B cell (primary cell): ENCODE results near the gene UGT1A6. TPM values are rescaled to one million over a fixed set of nuclear protein-coding genes. Genes with fewer than 3 reads are reported as not detected.
"Not testable (repeated sequence)": the region's sequence is repeated elsewhere in the genome, so short reads cannot be mapped to it uniquely, and the experiment has no call there.

ENCODE experiments used
- ATAC-seq: fragments of 200-7000 bp; cut with Tn5 transposase; one replicate; pipeline ENCODE4 v1.10.0; 2021; ENCODE audit warnings: low read depth, mild to moderate bottlenecking, moderate number of reproducible peaks, moderate library complexity
- CTCF ChIA-PET: fragments of 350-600 bp; sonication (Branson Sonifier 250); formaldehyde crosslinking; loops from one replicate; lab custom pipeline; 2021; ENCODE audit warnings: antibody characterized with exemption, inconsistent platforms; lab: Charles Lee
- POLR2A ChIA-PET: fragments of 350-600 bp; sonication (Branson Sonifier 250); formaldehyde crosslinking; loops from one replicate; lab custom pipeline; 2021; ENCODE audit warnings: antibody characterized with exemption; lab: Charles Lee
- DNase-seq: peaks from one replicate; pipeline ENCODE4 v3.0.0; 2013
- H2AFZ ChIP-seq: 2 replicates; pipeline ENCODE4 v1.6.1; 2012; ENCODE audit warnings: mild to moderate bottlenecking, low read depth, low read length; ENCODE audit not compliant: insufficient read depth, poor library complexity, severe bottlenecking
- H3K27ac ChIP-seq, 2 donors: 1 replicate in 1 of 2; 2 replicates in 1 of 2; pipeline ENCODE4 v1.5.1; 2012 to 2013; ENCODE audit warnings: low read length in 2 of 2, mild to moderate bottlenecking in 2 of 2, moderate library complexity in 1 of 2
- H3K27me3 ChIP-seq, 4 experiments: fragments of 200-600 bp in 1 of 4; sonication (generic) in 1 of 4; replicated peaks in 1 of 4; 1 replicate in 2 of 4; 2 replicates in 2 of 4; pipeline versions ENCODE4 v1.6.1 to v1.7.0; 2013 to 2016; ENCODE audit warnings: low read length in 3 of 4, mild to moderate bottlenecking in 2 of 4, mixed read lengths in 1 of 4, moderate library complexity in 1 of 4; ENCODE audit not compliant: insufficient read depth in 4 of 4, control insufficient read depth in 3 of 4; ENCODE audit errors: control extremely low read depth in 1 of 4
- H3K36me3 ChIP-seq, 2 experiments: replicated peaks in 1 of 2; 1 replicate in 1 of 2; 2 replicates in 1 of 2; pipeline versions ENCODE4 v1.6.1 to v1.7.1; 2013; ENCODE audit warnings: low read length in 1 of 2; ENCODE audit not compliant: insufficient read depth in 2 of 2, control insufficient read depth in 1 of 2; ENCODE audit errors: control extremely low read depth in 1 of 2, extremely low read depth in 1 of 2
- H3K4me1 ChIP-seq, 2 donors: fragments of 200-600 bp in 1 of 2; sonication (generic) in 1 of 2; 1 replicate in 1 of 2; 2 replicates in 1 of 2; pipeline versions ENCODE4 v1.5.1 to v1.6.1; 2013 to 2017; ENCODE audit warnings: low read length in 2 of 2; ENCODE audit not compliant: control insufficient read depth in 2 of 2, insufficient read depth in 2 of 2
- H3K4me2 ChIP-seq: replicated peaks from 2 replicates; pipeline ENCODE3; 2012; ENCODE audit warnings: mild to moderate bottlenecking, low read depth, low read length; ENCODE audit not compliant: poor library complexity, severe bottlenecking
- H3K4me3 ChIP-seq, 5 experiments: fragments of 200-600 bp in 1 of 5; sonication (generic) in 1 of 5; 1 replicate in 3 of 5; 2 replicates in 2 of 5; pipeline versions ENCODE4 v1.5.1 to v1.7.0; 2011 to 2016; ENCODE audit warnings: low read length in 4 of 5, mild to moderate bottlenecking in 4 of 5, low read depth in 2 of 5, control low read depth in 1 of 5, moderate library complexity in 1 of 5; ENCODE audit not compliant: insufficient read depth in 1 of 5; ENCODE audit errors: control extremely low read depth in 1 of 5, extremely low read depth in 1 of 5
- H3K79me2 ChIP-seq: fragments of 200-600 bp; sonication (generic); one replicate; pipeline ENCODE4 v1.6.0; 2016; ENCODE audit warnings: low read length; ENCODE audit not compliant: control insufficient read depth, insufficient read depth
- H3K9ac ChIP-seq: fragments of 200-600 bp; sonication (generic); 2 replicates; pipeline ENCODE4 v1.6.1; 2017; ENCODE audit warnings: mild to moderate bottlenecking, low read length, moderate library complexity
- H3K9me3 ChIP-seq, 3 donors: one replicate each; pipeline versions ENCODE4 v1.6.1 to v1.7.1; 2013; ENCODE audit warnings: low read length in 2 of 3; ENCODE audit not compliant: control insufficient read depth in 2 of 3, insufficient read depth in 1 of 3; ENCODE audit errors: control extremely low read depth in 1 of 3
- H4K20me1 ChIP-seq: 2 replicates; pipeline ENCODE4 v1.6.0; 2012; ENCODE audit warnings: mild to moderate bottlenecking, low read length; ENCODE audit not compliant: insufficient read depth, control insufficient read depth, poor library complexity, severe bottlenecking
- H3K27ac Mint-ChIP-seq: one replicate; pipeline ENCODE4 v1.8.0; 2021; ENCODE audit warnings: mixed read lengths
- H3K27me3 Mint-ChIP-seq: one replicate; pipeline ENCODE4 v1.8.0; 2021; ENCODE audit warnings: mixed read lengths
- H3K4me1 Mint-ChIP-seq: one replicate; pipeline ENCODE4 v1.8.0; 2021; ENCODE audit warnings: mixed read lengths
- H3K4me3 Mint-ChIP-seq: one replicate; pipeline ENCODE4 v1.8.0; 2021; ENCODE audit warnings: mixed read lengths
- H3K9me3 Mint-ChIP-seq: one replicate; pipeline ENCODE4 v1.8.0; 2022; ENCODE audit warnings: mixed read lengths; ENCODE audit not compliant: insufficient read depth
- CTCF ChIP-seq: fragments of 200-600 bp; IDR thresholded peaks from one replicate; pipeline ENCODE4 v1.8.0; 2022; ENCODE audit warnings: antibody characterized with exemption, mild to moderate bottlenecking
- EZH2 ChIP-seq: IDR thresholded peaks from 2 replicates; pipeline ENCODE4 v1.6.1; 2012; ENCODE audit warnings: borderline replicate concordance, low read depth, mild to moderate bottlenecking, moderate library complexity, low read length; ENCODE audit not compliant: insufficient read depth, poor library complexity, severe bottlenecking
- WGBS: methylation state at CpG from one replicate; pipeline ENCODE4 v1.1.5; 2013; ENCODE audit warnings: missing lambda C conversion rate; ENCODE audit not compliant: insufficient coverage; 5-methylcytosine and 5-hydroxymethylcytosine counted together
- intact Hi-C: fragments of 100-400 bp; cut with micrococcal nuclease; formaldehyde crosslinking; loops from one replicate; pipeline ENCODE4 v1.10.0; 2022
- polyA minus RNA-seq: library from RNA; depleted of rRNA, polyadenylated mRNA; stranded (reverse); fragments of >200 nt; gene quantifications from 2 replicates; pipeline ENCODE4 v1.2.3, GENCODE V29; 2012
- polyA plus RNA-seq: library from polyadenylated mRNA; depleted of rRNA; stranded (reverse); fragments of >200 nt; gene quantifications from 2 replicates; pipeline ENCODE4 v1.2.3, GENCODE V29; 2012
- total RNA-seq, 2 donors: library from RNA; stranded (reverse); fragments of 120-200 nt in 1 of 2; gene quantifications; 1 replicate in 1 of 2; 2 replicates in 1 of 2; pipeline versions ENCODE4 v1.2.3 to v1.2.4, GENCODE V29; 2013 to 2022

The UGT1A6 gene
- total RNA-seq = not detected in 2 replicates
- total RNA-seq (2013) = not detected
- not detected in 2 replicates for polyA plus RNA-seq
- not detected in 2 replicates for polyA minus RNA-seq

- WGBS = 97% methylated on average over 4 of the region's 4 CpGs
- H3K4me2 ChIP-seq = no peak within 1 kb of the TSS
- no peak within 1 kb of the TSS for H3K4me3 ChIP-seq
- H3K27ac ChIP-seq = no peak within 1 kb of the TSS
- ChIA-PET CTCF (no interaction called here), POLR2A (no interaction called here)
- no peak within 1 kb of the TSS for H3K9ac ChIP-seq
- intact Hi-C loops = no loop called here
- no peaks in the 10 kb centered on the region for H3K79me2 ChIP-seq
- TF ChIP-seq CTCF (no peak), EZH2 (no peak)
- Mint-ChIP-seq H3K4me3 (no peak within 1 kb of the TSS), H3K27me3 (peaks cover 15% of the 10 kb centered on the region), H3K4me1 (no peaks in the 10 kb centered on the region), H3K9me3 (no peaks in the 10 kb centered on the region), H3K27ac (no peak within 1 kb of the TSS)
- ATAC-seq = no peak
- H3K4me1 ChIP-seq = no peaks in the 10 kb centered on the region
- DNase-seq = no peak
- H4K20me1 ChIP-seq = no peaks in the 10 kb centered on the region
- no peaks in the 10 kb centered on the region for H3K36me3 ChIP-seq
- peaks cover 0 to 4% (median 0%) of the 10 kb centered on the region in 4 experiments for H3K27me3 ChIP-seq
- H3K9me3 ChIP-seq = no peaks in the 10 kb centered on the region
- H2AFZ ChIP-seq = no peak within 1 kb of the TSS
These were observed at the start of gene UGT1A6 for GRCh38 chr2:233692648-233693047. TSS of gene UGT1A6 (plus strand) at chr2:233692890. CDS start at chr2:233693005, 115 bp downstream.

GRCh38 chr2:233643128-233643527, 49.6 kb upstream of the UGT1A6 start:
- H3K4me3 Mint-ChIP-seq = no peak overlapping the region
- no peak overlapping the region for H3K27ac ChIP-seq
- no peak for DNase-seq
- H3K4me2 ChIP-seq = no peak overlapping the region
- POLR2A ChIA-PET = no interaction called here
- peaks cover 27% of the 10 kb centered on the region for H3K27me3 Mint-ChIP-seq
- H3K4me1 ChIP-seq = no peaks in the 10 kb centered on the region
- 80% methylated on average over 1 of the region's 1 CpG for WGBS
- no peak overlapping the region for H2AFZ ChIP-seq
- H3K27me3 ChIP-seq = peaks cover 0 to 18% (median 1%) of the 10 kb centered on the region in 4 experiments
- intact Hi-C loops = no loop called here
- H3K9me3 ChIP-seq = peaks cover 1 to 22% (median 16%) of the 10 kb centered on the region in 3 donors
- no peak for ATAC-seq
- H3K79me2 ChIP-seq = no peaks in the 10 kb centered on the region
- no peak overlapping the region for H3K4me3 ChIP-seq
- TF ChIP-seq EZH2 = no peak
- TF ChIP-seq CTCF = no peak
- CTCF ChIA-PET = no interaction called here
- H3K27ac Mint-ChIP-seq = no peak overlapping the region
- peaks cover 10% of the 10 kb centered on the region for H3K9me3 Mint-ChIP-seq
- no peaks in the 10 kb centered on the region for H4K20me1 ChIP-seq
- H3K4me1 Mint-ChIP-seq = peaks cover 4% of the 10 kb centered on the region
- no peak overlapping the region for H3K9ac ChIP-seq
- H3K36me3 ChIP-seq = no peaks in the 10 kb centered on the region

- H3K4me3 Mint-ChIP-seq, H2AFZ ChIP-seq, H3K27ac Mint-ChIP-seq, ATAC-seq, H3K4me2 ChIP-seq, CTCF ChIA-PET, H3K9me3 Mint-ChIP-seq, H3K36me3 ChIP-seq, POLR2A ChIA-PET, intact Hi-C loops, H3K79me2 ChIP-seq, H3K4me1 ChIP-seq, DNase-seq, H4K20me1 ChIP-seq, H3K4me1 Mint-ChIP-seq, H3K27ac ChIP-seq, H3K9ac ChIP-seq, H3K4me3 ChIP-seq: not testable (repeated sequence)
- 87% methylated on average over 3 of the region's 3 CpGs for WGBS
- Histone ChIP-seq H3K9me3 (peaks cover 1 to 24% (median 16%) of the 10 kb centered on the region in 3 donors), H3K27me3 (peaks cover 0 to 18% (median 2%) of the 10 kb centered on the region in 4 experiments)
- peaks cover 39% of the 10 kb centered on the region for H3K27me3 Mint-ChIP-seq
These were observed 46.7 kb upstream of the UGT1A6 start for GRCh38 chr2:233646033-233646432.
